Measurements from ENCODE around the gene TMEM59L. TPM values are rescaled to one million over a fixed set of nuclear protein-coding genes. Genes with fewer than 3 reads are reported as not detected.

TMEM59L gene
- total and polyA plus RNA-seq, 11 donors, result 0.50 to 5.1 (median 1.1) TPM

- ATAC-seq (no peak), DNase-seq (no peak)
- 3 to 6% (median 5%) methylated on average over 5 to 44 of the region's 45 CpGs for WGBS, 4 donors
- H3K9me3 ChIP-seq, result no peaks in the 10 kb centered on the region
- no peaks in the 10 kb centered on the region for H3K36me3 ChIP-seq
- H3K4me3 ChIP-seq, result peak overlapping the region in 1 of 12 donors; percentile 1
- intact Hi-C loops (cut with DNase I), result no loop called here
- H3K27me3 ChIP-seq, result peaks cover 60 to 95% (median 81%) of the 10 kb centered on the region in 9 donors
- H3K27ac ChIP-seq, result no peak overlapping the region
- H3K4me1 ChIP-seq, result peaks cover 0 to 54% (median 34%) of the 10 kb centered on the region in 12 donors
- TF ChIP-seq POLR2A (IDR thresholded peaks at IDR 0.05) (no peak), CTCF (IDR thresholded peaks at IDR 0.05) (no peak)
These were observed 1.9 kb upstream of the TMEM59L start for GRCh38 chr19:18610556-18611326.

DNA sequence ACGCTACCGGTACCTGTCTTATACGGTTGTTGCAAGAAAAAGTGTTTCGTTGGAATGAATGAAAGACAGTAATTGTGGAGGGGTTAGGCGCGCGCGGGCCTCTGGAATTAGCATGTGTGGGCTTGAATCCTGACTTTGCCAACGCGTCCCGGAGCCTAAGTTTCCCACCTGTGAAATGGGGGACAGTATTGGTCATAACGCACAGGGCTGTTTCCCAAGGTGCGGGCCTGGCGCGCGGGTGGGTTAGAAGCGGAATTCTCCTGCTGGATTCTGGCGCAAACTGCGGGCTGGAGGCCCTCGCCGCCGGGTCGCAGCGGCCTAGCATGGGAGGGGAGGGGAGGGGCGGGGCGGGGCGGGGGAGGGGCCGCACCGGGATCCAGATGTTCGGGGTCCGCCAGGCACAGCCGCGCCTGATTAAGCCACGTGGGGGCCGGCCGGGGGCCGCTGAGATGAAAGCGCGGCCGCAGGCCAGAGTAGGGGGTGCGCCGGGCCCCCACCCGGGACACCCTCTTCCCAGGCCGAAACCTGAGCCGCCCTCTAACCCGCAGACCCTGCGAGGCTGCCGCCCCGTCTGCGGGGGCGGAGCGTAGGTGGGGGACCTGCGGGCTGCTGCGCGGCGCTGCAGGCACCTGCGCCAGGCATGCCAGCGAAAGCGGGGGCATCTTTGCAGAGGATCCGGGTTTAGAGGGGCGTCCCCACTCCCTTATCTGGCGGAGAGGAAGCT is 1.2 kb upstream of the TMEM59L start:
- TF ChIP-seq POLR2A (IDR thresholded peaks at IDR 0.05) (no peak), CTCF (IDR thresholded peaks at IDR 0.05) (no peak)
- H3K4me3 ChIP-seq, result peak overlapping the region in 4 of 12 donors; percentile 5 to 66 (median 24)
- no peaks in the 10 kb centered on the region for H3K9me3 ChIP-seq
- DNase-seq (no peak), ATAC-seq (no peak)
- H3K27ac ChIP-seq, result no peak overlapping the region
- intact Hi-C loops (cut with DNase I), result no loop called here
- peaks cover 55 to 95% (median 76%) of the 10 kb centered on the region in 9 donors for H3K27me3 ChIP-seq
- 2 to 3% (median 2%) methylated on average over 43 to 62 of the region's 62 CpGs for WGBS, 4 donors
- peaks cover 0 to 47% (median 32%) of the 10 kb centered on the region in 12 donors for H3K4me1 ChIP-seq
- no peaks in the 10 kb centered on the region for H3K36me3 ChIP-seq

- Histone ChIP-seq H3K27ac (no peak overlapping the region), H3K4me3 (peak overlapping the region; percentile 12 to 66 (median 50)), H3K9me3 (no peaks in the 10 kb centered on the region), H3K4me1 (peaks cover 0 to 42% (median 31%) of the 10 kb centered on the region in 12 donors), H3K27me3 (peaks cover 53 to 92% (median 73%) of the 10 kb centered on the region in 9 donors), H3K36me3 (no peaks in the 10 kb centered on the region)
- WGBS, 4 donors, result 1 to 3% (median 2%) methylated on average over 25 to 30 of the region's 30 CpGs
- intact Hi-C loops (cut with DNase I), result no loop called here
- ATAC-seq, result no peak
- TF ChIP-seq CTCF (IDR thresholded peaks at IDR 0.05), result no peak
- no peak for TF ChIP-seq POLR2A (IDR thresholded peaks at IDR 0.05)
- DNase-seq, result no peak
These were observed 459 bp upstream of the TMEM59L start for GRCh38 chr19:18612051-18612771.

Measured in heart left ventricle (tissue), 16 donors.